HG03575 (cell line): ENCODE data around the gene GOLIM4.

Experiments
- ATAC-seq: cut with Tn5 transposase; IDR thresholded peaks from one replicate; pipeline ENCODE4 v1.9.1; 2021; ENCODE audit not compliant: unreplicated experiment, insufficient number of reproducible peaks, low FRiP score; ENCODE audit errors: extremely low read depth

The GOLIM4 gene

DNA sequence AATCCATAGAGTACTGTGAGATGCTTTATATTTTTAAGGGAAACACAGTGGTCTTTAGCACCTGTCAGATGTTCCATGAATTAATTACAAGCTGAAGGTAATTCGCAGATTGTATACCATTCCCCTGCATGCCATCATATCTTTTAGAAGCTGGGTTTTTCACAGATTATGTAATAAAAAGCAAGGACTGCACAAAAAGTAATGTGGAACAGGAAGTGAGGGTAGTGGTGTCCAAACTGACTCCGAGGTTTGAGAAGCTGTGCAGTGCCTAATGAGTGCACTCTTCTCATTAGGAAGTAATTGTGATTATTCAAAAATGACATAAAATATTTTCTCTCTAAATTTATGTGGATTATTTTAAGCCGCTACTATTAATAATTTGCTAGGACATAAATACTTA, 123.2 kb downstream of the GOLIM4 start:
- ATAC-seq: no peak

DNA sequence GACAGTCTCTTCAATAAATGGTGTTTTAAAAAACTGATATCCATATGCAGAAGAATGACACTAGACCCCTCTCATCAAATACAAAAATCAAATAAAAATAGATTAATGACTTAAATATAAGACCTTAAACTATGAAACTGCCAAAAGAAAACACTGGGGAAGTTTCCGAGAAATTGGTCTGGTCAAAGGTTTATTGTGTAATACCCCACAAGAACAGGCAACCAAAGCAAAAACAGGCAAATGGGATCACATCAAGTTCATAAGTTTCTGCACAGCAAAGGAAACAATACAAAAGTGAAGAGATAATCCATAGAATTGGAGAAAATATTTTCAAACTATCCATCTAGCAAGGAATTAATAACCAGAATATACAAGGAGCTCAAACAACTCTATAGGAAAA, 126.2 kb downstream of the GOLIM4 start:
- no peak for ATAC-seq

DNA sequence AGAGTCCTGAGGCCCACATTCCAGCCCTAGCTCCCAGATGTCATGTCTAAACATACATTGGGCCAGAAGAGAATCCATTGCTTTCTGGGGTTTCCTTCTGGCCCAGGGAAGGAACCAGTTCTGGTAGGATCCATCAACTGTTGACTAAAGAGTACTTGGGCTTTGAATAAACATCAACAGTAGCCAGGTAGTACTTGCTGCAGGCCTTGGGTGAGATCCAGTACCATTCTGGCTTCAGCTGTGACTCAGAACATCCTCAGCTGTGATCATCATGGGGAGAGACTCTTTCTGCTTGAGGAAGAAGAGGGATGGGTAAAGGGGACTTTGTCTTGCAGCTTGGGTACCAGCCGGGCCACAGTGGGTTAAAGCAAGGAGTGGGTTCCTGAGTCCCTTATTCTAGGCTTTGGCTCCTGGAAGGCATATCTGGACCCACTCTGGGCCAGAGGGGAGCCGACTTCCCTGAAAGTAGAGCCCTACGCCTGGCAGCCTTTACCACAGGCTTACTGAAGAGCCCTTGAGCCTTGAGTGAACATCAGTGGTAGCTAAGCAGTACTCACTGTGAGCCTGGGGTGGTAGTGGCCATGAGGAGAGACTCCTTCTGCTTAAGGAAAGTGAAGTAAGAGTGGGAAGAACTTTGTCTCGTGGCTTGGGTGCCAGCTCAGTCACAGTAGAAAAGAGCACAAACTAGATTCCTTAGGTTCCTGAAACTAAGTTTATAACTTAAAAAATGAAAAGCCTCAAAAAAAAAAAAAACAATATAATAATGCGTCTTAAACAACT, 128.3 kb downstream of the GOLIM4 start:
- ATAC-seq: no peak
